LNCaP clone FGC (cell line): ENCODE data around the gene GP1BA.

Experiments
- DNase-seq: peaks from one replicate; pipeline ENCODE4 v3.0.0-alpha.2; 2011; ENCODE audit warnings: low read depth
- H3K4me3 ChIP-seq: 2 replicates; pipeline ENCODE4 v1.5.1; 2011; ENCODE audit warnings: mild to moderate bottlenecking, low read depth, low read length, control low read depth
- CTCF ChIP-seq: IDR thresholded peaks from 2 replicates; pipeline ENCODE4 v1.5.1; 2012; ENCODE audit warnings: mild to moderate bottlenecking; ENCODE audit not compliant: control insufficient read depth, insufficient read depth; ENCODE audit errors: extremely low read depth

Gene GP1BA

GRCh38 chr17:4893272-4893671 lies 38.8 kb upstream of the GP1BA start:
- H3K4me3 ChIP-seq: no peak overlapping the region
- no peak for DNase-seq
- no peak for TF ChIP-seq CTCF

GRCh38 chr17:4893721-4894560 lies 38.1 kb upstream of the GP1BA start:
- DNase-seq: no peak
- no peak for TF ChIP-seq CTCF

GRCh38 chr17:4895121-4895520 lies 37.0 kb upstream of the GP1BA start:
- DNase-seq: no peak
- no peak overlapping the region for H3K4me3 ChIP-seq
- no peak for TF ChIP-seq CTCF

More at GRCh38 chr17:4893721-4894560, 38.1 kb upstream of the GP1BA start:
- no peak overlapping the region for H3K4me3 ChIP-seq

GRCh38 chr17:4895657-4896331 lies 36.3 kb upstream of the GP1BA start:
- no peak overlapping the region for H3K4me3 ChIP-seq
- no peak for TF ChIP-seq CTCF
- DNase-seq: no peak

- TF ChIP-seq CTCF: no peak
- H3K4me3 ChIP-seq: no peak overlapping the region
- no peak for DNase-seq
These were observed 35.5 kb upstream of the GP1BA start for GRCh38 chr17:4896332-4897197.

- no peak for DNase-seq
- TF ChIP-seq CTCF: no peak
- no peak overlapping the region for H3K4me3 ChIP-seq
These were observed 34.8 kb upstream of the GP1BA start for GRCh38 chr17:4897198-4897687.
